HL-60 (cell line): ENCODE data around the gene MCL1.

Experiments
- DNase-seq, 2 experiments: peaks; one replicate each; pipeline ENCODE4 v3.0.0-alpha.2; 2010 to 2020; ENCODE audit warnings: low read depth in 1 of 2, low spot score in 1 of 2
- H3K27ac ChIP-seq: fragments of 250-450 bp; sonication (Bioruptor Pico); replicated peaks from 2 replicates; pipeline ENCODE4 v1.5.1; 2020; ENCODE audit warnings: mild to moderate bottlenecking, moderate library complexity
- H3K27me3 ChIP-seq: fragments of 250-450 bp; sonication (Bioruptor Pico); 2 replicates; pipeline ENCODE4 v1.5.1; 2021; ENCODE audit warnings: mild to moderate bottlenecking, moderate library complexity; ENCODE audit not compliant: insufficient read depth, poor library complexity, severe bottlenecking
- H3K4me3 ChIP-seq: replicated peaks from 2 replicates; pipeline ENCODE4 v1.5.1; 2011; ENCODE audit warnings: mild to moderate bottlenecking, control low read depth, low read length; ENCODE audit not compliant: insufficient read depth
- CTCF ChIP-seq: IDR thresholded peaks from one replicate; pipeline ENCODE4 v1.5.1; 2011; ENCODE audit warnings: low read length, control low read depth, inconsistent platforms; ENCODE audit not compliant: insufficient read depth
- GABPA ChIP-seq: IDR thresholded peaks from 2 replicates; pipeline ENCODE4 v1.6.1; 2012; ENCODE audit warnings: low read depth
- POLR2AphosphoS5 ChIP-seq: IDR thresholded peaks from 2 replicates; pipeline ENCODE4 v1.6.1; 2012; ENCODE audit warnings: low read depth
- REST ChIP-seq: IDR thresholded peaks from 2 replicates; pipeline ENCODE4 v1.6.1; 2012; ENCODE audit warnings: low read depth; ENCODE audit not compliant: insufficient replicate concordance
- SPI1 ChIP-seq: IDR thresholded peaks from 2 replicates; pipeline ENCODE4 v1.6.1; 2012; ENCODE audit warnings: low read depth, mild to moderate bottlenecking, borderline replicate concordance

The MCL1 gene

GRCh38 chr1:150545486-150546032, 33.9 kb downstream of the MCL1 start:
- TF ChIP-seq GABPA: no peak
- no peak for TF ChIP-seq SPI1
- TF ChIP-seq CTCF: no peak
- no peak for TF ChIP-seq POLR2AphosphoS5
- no peak for TF ChIP-seq REST

GRCh38 chr1:150544204-150544603, 35.2 kb downstream of the MCL1 start:
- no peaks in the 10 kb centered on the region for H3K27me3 ChIP-seq
- TF ChIP-seq SPI1 (no peak), POLR2AphosphoS5 (no peak), GABPA (no peak), REST (no peak), CTCF (no peak)
- no peak overlapping the region for H3K27ac ChIP-seq
- no peak for DNase-seq
- H3K4me3 ChIP-seq: no peak overlapping the region

More at GRCh38 chr1:150545486-150546032, 33.9 kb downstream of the MCL1 start:
- H3K27me3 ChIP-seq: no peaks in the 10 kb centered on the region
- no peak overlapping the region for H3K27ac ChIP-seq
- H3K4me3 ChIP-seq: no peak overlapping the region
- no peak for DNase-seq

- TF ChIP-seq POLR2AphosphoS5 (no peak), SPI1 (no peak)
- Histone ChIP-seq H3K27ac (no peak overlapping the region), H3K4me3 (no peak overlapping the region), H3K27me3 (no peaks in the 10 kb centered on the region)
- DNase-seq: no peak
Measured at GRCh38 chr1:150543500-150544143, 35.8 kb downstream of the MCL1 start.

GRCh38 chr1:150537732-150538684, 41.4 kb downstream of the MCL1 start:
- no peak overlapping the region for H3K4me3 ChIP-seq
- no peak for TF ChIP-seq REST
- no peak for TF ChIP-seq SPI1
- TF ChIP-seq GABPA: no peak
- no peak for TF ChIP-seq POLR2AphosphoS5
- TF ChIP-seq CTCF: no peak
- no peak for DNase-seq
- no peak overlapping the region for H3K27ac ChIP-seq
- no peaks in the 10 kb centered on the region for H3K27me3 ChIP-seq
